ENCODE measurements around the gene STT3B. TPM values are rescaled to one million over a fixed set of nuclear protein-coding genes. Genes with fewer than 3 reads are reported as not detected.

STT3B gene
- total and polyA plus RNA-seq, 7 donors, result 10.8 to 107 (median 64.1) TPM

DNA sequence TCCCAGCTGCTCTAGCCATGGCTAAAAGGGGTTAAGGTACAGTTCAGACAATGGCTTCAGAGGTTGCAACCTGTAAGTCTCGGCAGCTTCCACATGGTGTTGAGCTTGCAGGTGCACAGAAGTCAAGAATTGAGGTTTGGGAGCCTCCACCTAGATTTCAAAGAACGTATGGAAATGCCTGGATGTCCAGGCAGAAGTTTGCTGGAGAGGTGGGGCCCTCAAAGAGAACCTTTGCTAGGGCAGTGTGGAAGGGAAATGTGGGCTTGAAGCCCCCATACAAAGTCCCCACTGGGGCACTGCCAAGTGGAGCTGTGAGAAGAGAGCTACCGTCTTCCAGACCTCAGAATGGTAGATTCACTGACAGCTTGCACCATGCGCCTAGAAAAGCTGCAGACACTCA, 73.7 kb downstream of the STT3B start:
- Histone ChIP-seq H3K9me3 (peaks cover 0 to 8% (median 0%) of the 10 kb centered on the region in 4 donors), H3K4me1 (peaks cover 0 to 6% (median 0%) of the 10 kb centered on the region in 4 donors), H3K27ac (no peak overlapping the region), H3K36me3 (peaks cover 0 to 3% (median 0%) of the 10 kb centered on the region in 4 donors), H3K27me3 (no peaks in the 10 kb centered on the region), H3K4me3 (no peak overlapping the region)
- TF ChIP-seq POLR2AphosphoS5 (IDR thresholded peaks at IDR 0.05) (no peak), EP300 (IDR thresholded peaks at IDR 0.05) (no peak), POLR2A (IDR thresholded peaks at IDR 0.05) (no peak)
- TF ChIP-seq, protein P1, sequence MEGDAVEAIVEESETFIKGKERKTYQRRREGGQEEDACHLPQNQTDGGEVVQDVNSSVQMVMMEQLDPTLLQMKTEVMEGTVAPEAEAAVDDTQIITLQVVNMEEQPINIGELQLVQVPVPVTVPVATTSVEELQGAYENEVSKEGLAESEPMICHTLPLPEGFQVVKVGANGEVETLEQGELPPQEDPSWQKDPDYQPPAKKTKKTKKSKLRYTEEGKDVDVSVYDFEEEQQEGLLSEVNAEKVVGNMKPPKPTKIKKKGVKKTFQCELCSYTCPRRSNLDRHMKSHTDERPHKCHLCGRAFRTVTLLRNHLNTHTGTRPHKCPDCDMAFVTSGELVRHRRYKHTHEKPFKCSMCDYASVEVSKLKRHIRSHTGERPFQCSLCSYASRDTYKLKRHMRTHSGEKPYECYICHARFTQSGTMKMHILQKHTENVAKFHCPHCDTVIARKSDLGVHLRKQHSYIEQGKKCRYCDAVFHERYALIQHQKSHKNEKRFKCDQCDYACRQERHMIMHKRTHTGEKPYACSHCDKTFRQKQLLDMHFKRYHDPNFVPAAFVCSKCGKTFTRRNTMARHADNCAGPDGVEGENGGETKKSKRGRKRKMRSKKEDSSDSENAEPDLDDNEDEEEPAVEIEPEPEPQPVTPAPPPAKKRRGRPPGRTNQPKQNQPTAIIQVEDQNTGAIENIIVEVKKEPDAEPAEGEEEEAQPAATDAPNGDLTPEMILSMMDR (IDR thresholded peaks at IDR 0.05), result no peak
- intact Hi-C loops (cut with DNase I), result no loop called here
- WGBS, 2 donors, result 97 to 98% methylated on average over 4 of the region's 4 CpGs
- DNase-seq, result no peak

DNA sequence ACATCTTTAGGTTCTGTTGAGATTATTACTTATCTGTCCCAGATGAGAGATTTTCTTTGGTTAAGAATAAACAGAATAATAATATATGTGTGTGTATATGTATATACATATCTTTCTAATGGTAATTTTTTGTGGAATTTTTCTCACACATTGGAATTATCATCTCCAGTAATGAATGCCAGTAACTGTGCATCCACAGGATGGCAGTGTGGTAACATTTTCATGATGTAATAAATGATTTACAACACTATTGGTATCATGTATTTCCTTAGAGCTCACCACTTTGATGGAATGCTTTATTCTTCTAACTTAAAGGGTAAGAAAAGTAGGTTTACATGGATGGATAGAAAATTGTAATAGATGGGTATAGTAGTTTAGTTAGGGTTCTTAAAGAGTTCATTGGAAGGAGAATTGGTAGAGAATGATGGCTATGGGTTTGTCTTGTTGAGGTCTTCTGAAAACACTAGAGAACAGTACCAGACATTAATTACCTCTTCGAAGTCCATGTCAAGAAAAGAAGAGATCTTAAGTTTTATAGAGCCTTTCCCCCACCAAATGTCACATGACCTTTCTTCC, 78.1 kb downstream of the STT3B start:
- H3K4me1 ChIP-seq, result peaks cover 0 to 17% (median 0%) of the 10 kb centered on the region in 4 donors
- peaks cover 0 to 3% (median 0%) of the 10 kb centered on the region in 4 donors for H3K36me3 ChIP-seq
- WGBS, 2 donors, result 84 to 93% methylated on average over 1 of the region's 1 CpG
- peaks cover 0 to 8% (median 0%) of the 10 kb centered on the region in 4 donors for H3K9me3 ChIP-seq
- intact Hi-C loops (cut with DNase I), result no loop called here
- no peaks in the 10 kb centered on the region for H3K27me3 ChIP-seq
- H3K4me3 ChIP-seq, result no peak overlapping the region
- no peak for TF ChIP-seq POLR2A (IDR thresholded peaks at IDR 0.05)
- TF ChIP-seq, protein P1 (IDR thresholded peaks at IDR 0.05), result peak in 1 of 4 experiments; percentile 12
- no peak overlapping the region for H3K27ac ChIP-seq
- no peak for DNase-seq

GRCh38 chr3:31613177-31613576, 80.5 kb downstream of the STT3B start:
- Histone ChIP-seq H3K27me3 (no peaks in the 10 kb centered on the region), H3K27ac (no peak overlapping the region), H3K36me3 (peaks cover 0 to 3% (median 0%) of the 10 kb centered on the region in 4 donors), H3K4me1 (peaks cover 0 to 17% (median 0%) of the 10 kb centered on the region in 4 donors), H3K9me3 (no peaks in the 10 kb centered on the region), H3K4me3 (no peak overlapping the region)
- TF ChIP-seq POLR2A (IDR thresholded peaks at IDR 0.05), result no peak
- TF ChIP-seq EP300 (IDR thresholded peaks at IDR 0.05), result no peak
- TF ChIP-seq POLR2AphosphoS5 (IDR thresholded peaks at IDR 0.05), result no peak
- WGBS, 2 donors, result 22 to 65% methylated on average over 1 of the region's 1 CpG
- intact Hi-C loops (cut with DNase I), result no loop called here
- no peak for DNase-seq

GRCh38 chr3:31613654-31614053, 80.9 kb downstream of the STT3B start:
- Histone ChIP-seq H3K9me3 (no peaks in the 10 kb centered on the region), H3K27me3 (no peaks in the 10 kb centered on the region), H3K4me1 (peaks cover 0 to 17% (median 0%) of the 10 kb centered on the region in 4 donors), H3K36me3 (peaks cover 0 to 3% (median under 1%) of the 10 kb centered on the region in 4 donors), H3K4me3 (no peak overlapping the region), H3K27ac (no peak overlapping the region)
- no peak for DNase-seq
- 72 to 81% methylated on average over 4 of the region's 4 CpGs for WGBS, 2 donors
- TF ChIP-seq, protein P1 (IDR thresholded peaks at IDR 0.05), result no peak
- TF ChIP-seq POLR2A (IDR thresholded peaks at IDR 0.05) (no peak), POLR2AphosphoS5 (IDR thresholded peaks at IDR 0.05) (no peak), EP300 (IDR thresholded peaks at IDR 0.05) (no peak)
- intact Hi-C loops (cut with DNase I), result no loop called here

- no peaks in the 10 kb centered on the region for H3K27me3 ChIP-seq
- no peaks in the 10 kb centered on the region for H3K9me3 ChIP-seq
- H3K4me3 ChIP-seq, result no peak overlapping the region
- no peak for DNase-seq
- no peak overlapping the region for H3K27ac ChIP-seq
- intact Hi-C loops (cut with DNase I), result no loop called here
- peaks cover 0 to 7% (median 2%) of the 10 kb centered on the region in 4 donors for H3K36me3 ChIP-seq
- TF ChIP-seq EP300 (IDR thresholded peaks at IDR 0.05), result no peak
- TF ChIP-seq, protein P1 (IDR thresholded peaks at IDR 0.05), result no peak
- H3K4me1 ChIP-seq, result peaks cover 0 to 16% (median 0%) of the 10 kb centered on the region in 4 donors
- 76 to 82% methylated on average over 5 of the region's 5 CpGs for WGBS, 2 donors
Measured at GRCh38 chr3:31614162-31614921, 81.6 kb downstream of the STT3B start.
